GM13976 (cell line): Measurements from ENCODE around the gene PCDHGA5.
A peak's percentile ranks its signal among the peaks of the same experiment; 100 is the strongest.
"Not testable (repeated sequence)": the region's sequence is repeated elsewhere in the genome, so short reads cannot be mapped to it uniquely, and the experiment has no call there.

ENCODE experiments used
- DNase-seq: peaks from one replicate; pipeline ENCODE4 v3.0.0; 2012; ENCODE audit warnings: low spot score
- CTCF ChIP-seq: IDR thresholded peaks from 2 replicates; pipeline ENCODE4 v1.5.1; 2012; ENCODE audit warnings: borderline replicate concordance, mild to moderate bottlenecking; ENCODE audit not compliant: insufficient read depth; ENCODE audit errors: extremely low read depth, missing control alignments, control extremely low read depth
- in situ Hi-C: fragments of 300-500 bp; cut with MboI; formaldehyde crosslinking; loops from one replicate; pipeline ENCODE4 v1.12.0; 2022; ENCODE audit warnings: low sequenced_read_pairs, mixed read lengths, inconsistent platforms; ENCODE audit not compliant: unreplicated experiment

PCDHGA5 gene

GRCh38 chr5:141389153-141390042 is 25.4 kb downstream of the PCDHGA5 start:
- TF ChIP-seq CTCF, result no peak
- DNase-seq, result no peak
- in situ Hi-C loops, result no loop called here

- no peak for TF ChIP-seq CTCF
- no peak for DNase-seq
- in situ Hi-C loops, result no loop called here
These were observed 28.7 kb downstream of the PCDHGA5 start, which contains the start of gene PCDHGA8 for GRCh38 chr5:141392429-141393198. PCDHGA8 (plus strand) TSS chr5:141392633; CDS start chr5:141392814, 181 bp downstream.

- in situ Hi-C loops, result no loop called here
- no peak for DNase-seq
- TF ChIP-seq CTCF, result no peak
These were observed 29.3 kb downstream of the PCDHGA5 start for GRCh38 chr5:141393267-141393666.

- DNase-seq, in situ Hi-C loops: not testable (repeated sequence)
These were observed 30.6 kb downstream of the PCDHGA5 start for GRCh38 chr5:141394401-141395187.

GRCh38 chr5:141397756-141398551 is 34.0 kb downstream of the PCDHGA5 start, which contains the start of gene PCDHGB5:
PCDHGB5 (plus strand) TSS chr5:141397947; CDS start chr5:141398128, 181 bp downstream.
- in situ Hi-C loops, result not testable (repeated sequence)
- TF ChIP-seq CTCF, result peak; percentile 73
- DNase-seq, result peak; percentile 59

- no peak for TF ChIP-seq CTCF
- in situ Hi-C loops, result no loop called here
- no peak for DNase-seq
These were observed 34.6 kb downstream of the PCDHGA5 start for GRCh38 chr5:141398608-141399007.
